NCI-H2081 (cell line): ENCODE measurements around the gene SLC9A3.
"Not testable (repeated sequence)": the region's sequence is repeated elsewhere in the genome, so short reads cannot be mapped to it uniquely, and the experiment has no call there.

Source experiments
- DNase-seq, 2 experiments: peaks; one replicate each; lab custom pipeline; 2025; lab: John Stamatoyannopoulos, UW

SLC9A3 gene

DNA sequence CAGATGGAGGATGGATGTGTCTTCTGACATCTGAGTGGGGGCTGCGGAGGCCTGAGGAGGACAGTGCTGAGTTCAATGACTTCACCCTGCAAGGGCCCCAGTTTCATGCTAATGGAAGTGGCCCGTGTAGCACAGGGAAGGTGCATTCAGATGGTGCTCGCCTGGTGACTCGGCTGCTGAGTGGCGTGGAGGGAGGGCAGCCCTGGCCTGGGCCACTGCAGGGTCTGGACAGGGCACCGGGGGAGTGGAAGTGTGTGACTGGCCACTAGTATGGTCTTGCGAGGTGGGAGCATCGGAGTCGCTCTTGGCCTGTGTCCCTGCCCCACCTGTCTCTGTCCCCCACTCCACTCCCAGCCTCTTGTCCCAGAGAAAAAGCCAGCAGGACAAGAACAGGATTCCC lies 1.7 kb upstream of the SLC9A3 start:
- no peak for DNase-seq

DNA sequence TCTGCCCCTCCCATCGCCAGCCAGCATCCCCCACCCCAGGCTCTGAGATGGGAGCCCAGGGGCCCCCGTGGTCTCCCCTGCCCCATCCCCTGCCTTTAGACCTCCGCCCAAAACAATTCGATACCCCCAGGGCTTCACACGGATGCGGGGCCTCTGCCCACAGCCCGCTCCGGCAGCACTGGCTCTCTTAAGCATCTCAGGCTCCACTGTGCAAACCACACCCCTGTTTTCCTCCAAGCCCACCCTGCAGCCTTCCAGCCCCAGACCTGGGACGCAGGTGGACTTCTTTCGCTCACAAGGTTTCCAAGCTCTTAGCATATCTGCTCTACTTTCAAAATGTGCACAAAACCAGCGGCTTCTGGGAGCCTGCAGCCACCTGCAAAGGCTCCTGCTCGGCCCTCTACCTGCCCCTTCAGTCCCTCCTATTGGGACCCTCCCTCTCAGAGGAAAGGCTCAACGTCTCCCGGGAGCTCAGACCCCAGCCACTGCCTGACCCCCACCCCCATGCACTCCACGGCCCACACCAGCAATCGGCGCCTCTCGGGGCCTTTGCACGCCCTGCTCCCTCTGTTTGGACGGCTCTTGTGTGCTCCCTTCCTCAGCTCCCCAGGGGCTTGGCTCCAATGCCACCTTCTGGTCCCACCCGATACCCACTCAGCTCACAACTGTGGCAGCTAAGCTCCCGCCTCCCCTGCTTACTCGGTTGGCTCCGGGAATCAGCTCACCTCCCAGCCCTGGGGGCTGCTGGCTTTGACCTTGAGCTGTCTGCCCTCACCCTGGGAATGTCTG lies 918 bp upstream of the SLC9A3 start:
- no peak for DNase-seq

DNA sequence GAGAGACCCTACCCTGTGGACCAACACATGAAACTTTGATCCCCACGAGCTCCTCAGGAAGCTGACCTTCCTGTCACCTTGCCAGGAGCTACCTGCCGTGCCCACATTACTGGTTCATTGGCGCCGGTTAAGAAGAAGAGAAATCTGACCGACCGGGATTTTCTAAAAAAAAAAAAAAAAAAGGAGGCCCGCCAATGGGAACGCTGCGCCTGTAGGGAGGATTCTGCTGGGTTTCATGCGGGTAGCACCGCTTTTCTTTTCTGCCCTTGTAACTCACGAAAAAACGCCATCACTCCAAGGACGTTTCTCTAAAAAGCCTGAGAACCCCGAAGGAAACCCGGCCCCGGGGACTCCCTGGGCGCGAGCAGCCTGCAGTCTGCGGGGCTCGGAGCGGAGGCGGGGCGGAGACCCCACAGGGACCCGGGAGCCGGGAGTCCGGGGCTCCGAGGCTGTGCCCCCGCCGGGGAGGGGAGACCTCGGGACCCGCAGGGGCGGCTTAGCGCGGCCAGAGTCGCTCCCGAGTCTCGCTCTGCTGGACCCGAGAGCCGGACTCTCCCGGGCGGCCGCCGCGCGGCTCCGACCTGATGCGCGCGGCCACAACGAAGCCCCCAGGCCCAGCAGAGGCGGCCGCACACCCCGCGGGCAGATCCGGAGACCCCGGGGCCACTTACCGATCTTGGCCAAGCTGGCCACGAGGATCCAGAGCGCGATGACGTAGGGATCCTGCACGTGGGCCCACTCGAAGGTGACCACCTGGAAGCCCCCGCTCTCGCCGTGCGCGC lies 617 bp downstream of the SLC9A3 start:
- no peak for DNase-seq

DNA sequence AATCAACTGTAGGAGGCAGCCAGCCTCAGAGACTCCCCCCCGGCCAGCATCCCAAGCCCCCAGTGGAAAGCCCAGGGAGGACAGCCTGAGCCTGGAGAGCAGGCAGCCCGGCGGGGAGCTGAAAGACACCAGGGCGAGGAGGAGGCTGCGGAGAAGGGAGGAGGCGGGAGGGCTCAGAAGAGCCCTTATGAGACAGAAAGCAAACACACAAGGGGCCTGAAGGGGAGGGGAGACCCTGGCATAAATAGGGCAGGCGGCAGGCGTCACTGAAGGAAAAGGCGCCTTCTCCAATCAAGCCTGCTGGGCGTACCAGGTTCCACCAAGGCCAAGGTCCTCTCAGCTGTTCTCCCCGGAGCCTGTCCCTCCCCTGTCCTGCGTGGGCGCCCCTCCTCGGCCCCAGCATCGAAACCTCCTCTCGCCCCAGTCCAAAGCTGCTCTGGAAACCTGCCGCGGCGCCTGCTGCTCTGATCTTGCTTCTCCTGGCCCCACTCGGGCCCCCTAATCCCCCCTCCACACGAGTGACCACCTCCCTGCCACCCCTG lies 1.3 kb downstream of the SLC9A3 start:
- peak in 1 of 2 experiments; percentile 21 for DNase-seq

DNA sequence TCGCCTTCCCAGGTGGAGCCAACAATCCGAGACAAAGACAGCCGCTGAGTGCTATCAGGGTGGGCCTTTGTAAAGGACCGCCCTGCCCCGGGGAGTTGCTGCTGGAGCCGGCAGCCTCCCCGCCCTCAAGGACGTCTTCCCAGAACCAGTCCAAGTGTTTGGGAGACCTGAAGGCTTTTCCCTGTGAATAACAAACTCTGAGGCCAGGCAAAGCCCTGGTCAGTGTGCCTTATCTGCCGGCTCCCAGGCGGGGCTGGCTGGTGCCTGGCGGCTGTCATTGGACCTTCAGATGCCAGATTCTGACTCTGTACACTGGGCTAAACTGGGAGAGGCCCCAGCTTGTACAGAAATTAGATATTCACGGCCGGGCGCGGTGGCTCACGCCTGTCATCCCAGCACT lies 2.1 kb downstream of the SLC9A3 start:
- no peak for DNase-seq

DNA sequence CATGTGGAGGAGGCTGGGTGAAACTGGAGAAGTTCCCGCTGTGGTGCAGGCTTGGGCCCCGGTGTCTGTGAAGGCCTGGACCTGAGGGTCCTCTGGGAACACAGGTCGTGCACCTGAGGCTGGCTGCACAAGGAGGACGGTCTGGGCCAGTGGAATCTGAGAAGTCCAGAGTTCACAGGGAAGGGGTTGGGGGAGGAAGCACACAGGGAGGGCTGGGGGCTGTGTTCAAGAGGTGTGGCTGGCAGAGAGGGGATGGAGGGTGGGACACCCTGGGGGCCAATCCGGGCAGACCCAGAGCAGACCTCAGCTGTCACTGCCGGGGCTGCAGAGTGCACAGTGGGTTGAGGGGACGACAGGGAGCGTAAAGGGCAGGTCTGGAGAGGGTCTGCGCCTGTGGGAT lies 2.6 kb downstream of the SLC9A3 start:
- DNase-seq, result no peak

DNA sequence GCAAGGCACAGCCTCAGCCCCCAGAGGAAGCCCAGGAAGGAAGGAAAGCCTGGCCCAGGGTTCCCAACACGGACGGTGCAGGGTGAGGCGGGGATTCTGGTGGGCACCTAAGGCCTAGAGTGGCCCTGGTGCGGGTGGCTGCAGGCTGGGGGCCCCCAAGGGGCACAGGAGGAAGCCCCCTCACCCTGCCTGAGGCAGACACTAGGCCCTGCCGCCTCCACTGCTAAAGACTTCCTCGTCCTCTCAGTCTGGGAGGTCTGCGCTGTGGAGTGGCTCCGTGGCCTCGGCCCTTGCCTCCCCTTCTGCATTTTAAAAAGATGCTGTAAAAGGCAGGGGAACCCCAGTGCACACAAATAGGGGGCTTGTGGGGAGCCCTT lies 3.4 kb downstream of the SLC9A3 start:
- no peak for DNase-seq

DNA sequence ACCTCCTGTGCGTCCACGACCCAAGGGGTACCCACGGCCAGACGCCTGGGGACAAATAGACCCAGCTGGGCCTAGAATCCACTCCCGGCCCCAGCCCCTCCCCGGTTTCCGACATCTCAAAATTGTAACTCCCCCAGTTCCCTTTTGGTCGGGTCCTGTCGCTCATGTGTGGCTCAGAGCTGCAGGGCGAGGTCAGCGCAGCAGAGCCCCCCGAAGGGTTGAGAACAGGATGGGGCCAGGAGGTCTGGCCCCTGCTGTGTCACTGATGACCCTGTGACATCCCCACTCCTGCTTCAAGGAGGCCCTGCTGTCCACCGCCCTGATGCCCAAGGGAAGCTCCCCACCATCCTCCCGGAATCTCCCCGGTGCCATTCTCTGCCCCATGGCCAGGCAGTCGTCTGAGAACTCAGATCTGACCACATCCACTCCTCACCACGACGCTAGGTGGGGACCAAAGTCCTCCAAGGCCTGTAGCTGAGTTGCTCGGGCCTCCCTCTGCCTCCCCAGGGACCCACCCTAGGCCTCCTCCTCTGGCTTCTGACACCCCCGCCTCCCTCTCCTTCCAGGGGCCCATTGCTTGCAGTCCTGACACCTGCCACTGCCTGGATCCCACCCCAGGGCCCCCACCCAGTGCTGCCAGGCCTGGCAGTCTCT lies 3.9 kb downstream of the SLC9A3 start:
- DNase-seq, result no peak

DNA sequence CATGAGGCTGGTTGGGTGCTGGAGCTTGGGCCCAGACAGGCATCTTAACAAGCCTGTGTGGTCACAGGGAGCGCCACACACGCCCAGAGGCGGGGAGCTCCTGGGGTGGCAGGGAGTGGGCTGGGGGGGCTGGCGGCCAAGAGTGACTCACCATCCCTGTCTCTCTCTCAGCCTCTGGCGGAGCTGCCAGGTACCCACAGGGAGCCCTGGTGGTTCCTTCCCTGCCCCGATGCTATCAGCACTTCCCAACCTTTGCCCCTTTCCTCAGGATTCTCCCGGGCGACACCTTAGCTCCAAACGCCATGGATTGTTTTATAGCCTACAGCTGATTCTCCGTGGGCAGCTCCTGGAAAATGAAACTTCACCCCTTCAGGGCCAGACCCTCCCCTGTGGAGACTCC lies 5.5 kb downstream of the SLC9A3 start:
- no peak for DNase-seq

DNA sequence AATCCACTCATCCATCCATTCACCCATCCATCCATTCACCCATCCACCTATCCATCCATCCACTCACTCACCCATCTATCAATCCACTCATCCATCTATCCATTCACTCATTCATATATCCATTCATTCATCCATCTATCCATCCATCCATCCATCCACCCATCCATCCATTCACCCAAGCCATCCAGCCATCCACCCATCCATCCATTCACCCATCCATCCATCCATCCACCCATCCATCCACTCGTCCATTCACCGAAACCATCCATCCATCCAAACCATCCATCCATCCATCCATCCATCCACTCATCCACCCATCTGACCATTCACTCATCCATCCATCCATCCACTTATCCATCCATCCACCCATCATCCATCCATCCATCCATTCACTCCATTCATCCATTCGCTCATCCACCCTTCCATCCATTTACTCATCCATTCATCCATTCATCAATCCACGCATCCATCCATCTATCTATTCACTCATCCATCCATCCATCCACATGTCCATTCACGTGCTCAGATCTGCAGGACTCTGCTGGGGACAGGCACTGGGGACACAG lies 6.6 kb downstream of the SLC9A3 start:
- no peak for DNase-seq

DNA sequence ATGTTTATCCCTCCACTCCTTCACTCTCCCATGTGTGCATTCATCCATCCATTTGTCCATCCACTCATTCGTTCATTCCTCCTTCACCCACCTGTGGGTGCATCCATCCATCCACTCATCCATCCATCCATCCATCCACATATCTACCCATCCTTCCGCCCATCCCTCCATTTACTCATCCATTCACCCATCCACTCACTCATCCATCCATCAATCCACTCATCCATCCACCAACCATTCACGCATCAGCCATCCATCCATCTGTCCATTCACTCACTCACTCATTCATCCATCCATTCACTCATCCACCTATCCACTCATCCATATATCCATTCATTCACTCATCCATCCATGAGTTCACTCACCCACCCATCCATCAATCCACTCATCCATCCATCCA lies 7.3 kb downstream of the SLC9A3 start:
- DNase-seq, result no peak

DNA sequence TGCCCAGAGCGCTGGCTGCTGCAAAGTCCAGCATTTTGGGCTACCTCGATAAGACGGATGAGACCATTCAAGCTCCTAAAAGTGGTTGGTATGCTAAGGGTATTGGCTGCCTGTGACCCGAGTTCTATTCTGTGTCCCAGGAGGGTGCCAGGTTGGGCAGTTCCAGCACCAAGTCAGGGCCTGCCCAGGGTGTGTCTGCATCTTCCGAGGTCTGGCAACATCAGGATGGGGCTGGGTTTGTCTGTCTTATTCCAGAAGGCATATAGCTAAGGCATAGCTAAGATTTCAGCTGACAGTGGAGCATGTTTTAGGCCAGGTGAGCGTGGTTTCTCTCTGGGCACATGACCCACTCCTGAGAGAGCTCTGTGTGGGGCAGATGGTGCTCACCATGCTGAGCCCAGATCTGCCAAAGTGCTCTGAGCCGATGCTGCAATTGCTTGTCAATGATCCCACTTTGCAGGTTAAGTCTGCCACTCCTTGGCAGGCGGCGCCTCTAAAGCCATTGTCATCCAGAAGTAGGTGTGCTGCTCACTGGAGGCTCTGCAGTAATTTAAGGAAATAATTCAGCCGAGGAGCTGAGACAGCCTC lies 7.8 kb downstream of the SLC9A3 start:
- no peak for DNase-seq

DNA sequence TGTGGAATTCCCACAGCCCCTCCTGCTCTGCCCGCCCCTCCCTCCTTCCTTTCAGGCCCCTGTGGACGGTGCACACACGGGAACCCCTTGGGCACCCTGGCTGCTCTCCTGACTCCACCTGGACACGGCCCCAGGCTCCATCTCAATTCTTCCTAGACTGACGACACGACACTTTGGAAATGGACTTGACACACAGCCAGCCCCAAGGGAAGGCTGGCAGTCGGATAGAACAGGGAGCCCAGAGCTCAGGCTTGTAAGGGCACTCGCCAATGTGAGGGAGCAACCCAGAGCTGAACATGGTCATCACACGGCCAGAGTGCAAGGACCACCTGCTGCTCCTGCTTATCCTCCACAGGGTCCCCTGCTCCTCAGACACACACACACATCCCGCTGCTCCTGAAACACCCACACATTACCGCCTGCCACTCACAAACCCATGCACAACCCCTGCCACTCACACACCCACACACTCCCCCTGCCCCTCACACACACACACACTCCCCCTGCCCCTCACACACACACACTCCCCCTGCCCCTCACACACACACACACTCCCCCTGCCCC lies 8.9 kb downstream of the SLC9A3 start:
- no peak for DNase-seq

DNA sequence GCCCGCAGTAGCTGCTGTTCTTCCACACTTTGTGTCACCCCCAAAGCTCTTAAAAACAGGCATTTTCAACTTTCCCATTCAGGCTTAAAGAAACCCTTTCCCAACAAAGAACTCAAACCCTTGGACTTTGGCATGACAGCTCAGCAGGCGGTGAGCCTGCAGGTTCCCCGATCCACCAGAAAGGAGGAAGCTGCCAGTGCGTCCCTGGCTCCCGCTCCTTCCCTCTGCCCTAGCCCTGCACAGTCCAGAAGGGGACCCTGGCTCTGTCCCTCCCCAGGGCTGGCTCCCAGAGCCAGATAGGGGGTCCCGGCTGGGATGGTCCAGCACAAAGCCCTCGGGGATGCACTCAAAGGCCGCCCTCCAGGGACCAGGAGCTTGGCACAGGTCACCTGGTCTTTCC lies 9.6 kb downstream of the SLC9A3 start:
- DNase-seq, result no peak

DNA sequence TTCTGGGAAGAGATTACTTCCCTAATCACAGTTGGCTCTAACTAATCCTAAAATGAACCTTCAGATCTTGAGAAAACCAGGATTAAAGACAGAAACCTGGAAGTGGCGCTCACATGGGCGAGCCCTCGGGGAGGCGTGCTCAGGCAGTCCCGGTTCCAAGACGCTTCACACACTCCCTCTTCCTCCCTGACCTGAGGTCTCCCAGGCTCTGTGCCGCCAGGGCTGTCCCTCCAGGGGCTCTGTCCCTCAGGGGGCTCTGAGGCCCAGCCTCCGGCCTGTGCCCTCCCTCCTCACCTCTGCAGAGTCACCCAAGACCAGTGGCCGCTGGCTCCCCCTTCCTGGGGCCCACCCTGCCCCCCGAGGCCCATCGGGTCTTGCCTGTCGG lies 10.2 kb downstream of the SLC9A3 start:
- no peak for DNase-seq

DNA sequence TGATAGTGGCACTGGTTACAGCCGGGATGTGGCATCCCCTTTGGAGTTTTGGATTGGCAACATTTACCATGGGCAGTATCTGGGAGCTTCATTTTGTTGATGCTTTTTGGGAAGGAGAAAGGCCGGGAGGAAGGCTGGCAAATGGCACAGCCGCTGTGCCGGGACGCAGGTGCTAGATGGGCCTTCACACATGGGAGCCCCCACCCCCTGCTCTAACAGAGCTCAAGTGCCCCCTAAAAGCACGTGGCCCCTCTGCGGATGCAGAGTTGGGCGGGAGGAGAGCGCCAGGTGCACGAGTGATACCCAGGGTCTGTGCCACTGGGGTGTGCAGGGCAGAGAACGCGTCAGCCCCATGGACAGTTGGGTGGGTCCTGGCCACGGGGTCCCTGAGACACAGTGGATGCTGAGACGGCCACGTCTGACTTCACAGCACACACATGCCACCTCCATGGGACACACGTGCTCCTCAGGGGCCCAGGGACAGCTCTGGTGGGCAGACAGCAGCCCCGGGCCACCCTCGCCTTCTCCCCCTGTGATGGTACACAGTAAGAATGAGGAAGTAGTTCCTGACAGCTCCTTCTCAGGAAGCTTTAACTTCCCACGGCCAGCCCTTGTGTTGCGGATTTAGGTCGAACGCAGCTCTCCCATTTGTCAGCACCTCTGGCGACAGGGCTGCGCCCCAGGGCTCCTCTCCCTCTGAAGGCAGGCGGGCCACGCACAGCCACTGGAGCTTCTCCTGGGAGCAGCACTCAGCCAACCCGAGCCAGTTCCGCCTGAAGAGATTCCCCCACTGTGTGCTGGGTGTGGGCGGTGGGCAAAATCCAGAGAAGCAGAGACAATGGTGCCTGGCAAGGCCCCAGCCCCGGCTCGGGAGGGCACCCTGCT lies 10.8 kb downstream of the SLC9A3 start:
- no peak for DNase-seq

DNA sequence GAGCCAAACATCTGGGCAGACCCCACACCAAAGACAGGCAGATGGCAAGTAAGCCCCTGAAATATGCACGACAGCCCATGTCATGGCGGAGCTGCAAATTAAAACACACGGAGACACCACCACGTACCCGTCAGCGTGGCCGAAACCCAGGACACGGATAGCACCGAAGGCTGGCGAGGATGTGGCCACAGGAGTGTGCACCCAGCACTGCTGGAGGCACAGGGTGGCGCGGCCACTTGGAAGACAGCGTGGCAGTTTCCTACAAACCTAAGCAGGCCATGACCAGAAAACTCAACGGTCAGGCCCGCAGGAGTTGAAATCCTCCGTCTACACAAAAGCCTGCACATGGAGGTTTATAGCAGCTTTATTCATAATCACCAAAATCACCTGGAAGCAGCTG lies 12.8 kb downstream of the SLC9A3 start:
- DNase-seq, result no peak

DNA sequence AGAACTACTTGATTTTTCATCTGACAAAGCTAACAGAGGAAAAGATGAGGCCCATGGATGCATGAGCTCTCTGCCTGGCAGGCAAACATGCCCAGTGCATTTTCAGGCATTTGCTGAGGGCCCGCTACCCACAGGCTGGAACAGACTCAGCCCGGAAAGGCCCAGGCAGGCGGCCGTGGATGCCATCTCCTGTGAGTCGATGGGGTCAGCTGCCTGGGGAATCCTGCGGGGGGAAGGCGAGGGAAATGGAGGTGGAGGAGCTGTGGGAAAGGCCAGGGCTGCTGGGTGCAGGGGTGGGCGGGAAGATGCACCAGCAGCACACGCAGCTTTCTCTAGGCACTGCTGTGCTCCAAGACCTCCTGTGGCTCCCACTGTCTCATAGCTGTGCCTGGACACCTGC lies 13.7 kb downstream of the SLC9A3 start:
- no peak for DNase-seq

DNA sequence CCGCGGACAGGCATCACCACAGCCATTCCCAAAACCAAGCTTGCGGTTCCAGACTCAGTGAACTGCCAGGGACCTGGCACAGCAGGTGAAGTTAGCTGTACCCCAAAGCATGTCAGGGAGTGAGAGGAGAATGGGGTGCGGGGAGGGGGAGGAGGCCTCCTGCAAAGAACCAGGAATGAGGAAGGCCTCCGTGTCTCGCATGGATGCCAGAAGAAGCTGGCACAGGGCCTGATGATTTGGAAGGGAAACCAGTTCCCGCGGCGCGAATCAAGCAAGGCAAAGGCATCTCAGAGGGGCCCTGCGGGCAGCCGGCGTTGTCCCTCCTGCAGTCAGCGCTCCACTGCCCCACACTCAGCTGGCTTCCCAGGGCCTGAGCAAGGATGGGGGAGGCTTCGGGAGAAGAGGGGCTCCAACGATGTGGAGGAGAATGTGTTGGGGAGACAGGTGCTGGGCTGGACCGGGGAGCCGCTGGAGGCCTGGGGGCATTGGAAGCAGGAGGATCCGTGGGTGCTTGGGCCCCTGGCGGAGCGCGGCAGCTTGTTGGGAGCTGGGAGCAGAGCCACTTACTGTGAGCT lies 14.6 kb downstream of the SLC9A3 start:
- no peak for DNase-seq

DNA sequence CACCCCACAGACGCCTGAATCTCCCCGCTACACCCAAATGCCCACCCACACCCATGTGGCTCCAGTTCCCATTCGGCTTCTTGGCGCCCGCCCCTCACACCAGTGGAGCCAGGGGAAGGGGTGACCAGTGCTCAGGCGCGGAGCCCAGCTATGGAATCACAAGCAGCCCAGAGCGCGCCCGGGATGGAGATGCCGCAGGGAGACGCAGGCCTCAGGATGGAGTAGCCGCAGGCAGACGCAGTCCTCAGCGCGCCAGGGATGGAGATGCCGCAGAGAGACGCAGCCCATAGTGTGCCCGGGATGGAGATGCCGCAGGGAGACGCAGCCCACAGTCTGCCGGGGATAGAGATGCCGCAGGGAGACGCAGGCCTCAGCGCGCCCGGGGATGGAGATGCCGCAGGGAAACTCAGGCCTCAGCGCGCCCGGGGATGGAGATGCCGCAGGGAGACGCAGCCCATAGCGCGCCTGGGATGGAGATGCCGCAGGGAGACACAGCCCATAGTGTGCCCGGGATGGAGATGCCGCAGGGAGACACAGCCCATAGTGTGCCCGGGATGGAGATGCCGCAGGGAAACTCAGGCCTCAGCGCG lies 16.2 kb downstream of the SLC9A3 start:
- DNase-seq, result not testable (repeated sequence)
